OCI-LY3 (cell line): Measurements from ENCODE around the gene LOXL1.

ENCODE experiments used
- CTCF ChIP-seq: fragments of 200-600, 300-600 bp; sonication (generic); IDR thresholded peaks from 2 replicates; pipeline ENCODE4 v1.5.1; 2014; ENCODE audit warnings: antibody characterized with exemption, low read length, low read depth
- EZH2phosphoT487 ChIP-seq: fragments of 200-600 bp; shearing (Covaris generic); IDR thresholded peaks from 2 replicates; pipeline ENCODE4 v1.6.1; 2018; ENCODE audit warnings: antibody characterized with exemption, mixed run types, low read depth

- TF ChIP-seq CTCF (no peak), EZH2phosphoT487 (no peak)
Observed at GRCh38 chr15:73955861-73956742, 29.8 kb downstream of the LOXL1 start.
